H1 (cell line): Measurements from ENCODE around the gene LMX1B. TPM values are rescaled to one million over a fixed set of nuclear protein-coding genes. Genes with fewer than 3 reads are reported as not detected.

Experiments
- CHD2 ChIP-seq: IDR thresholded peaks from 2 replicates; pipeline ENCODE4 v1.6.1; 2012; ENCODE audit warnings: low read length, improper control_type of control experiment
- PHF8 ChIP-seq: fragments of 200-600 bp; sonication (generic); conservative IDR thresholded peaks from 2 replicates; pipeline ENCODE4 v1.7.1; 2012; ENCODE audit warnings: low read depth, mild to moderate bottlenecking, inconsistent platforms, low read length, moderate library complexity
- SIRT6 ChIP-seq: IDR thresholded peaks from one replicate; pipeline ENCODE4 v1.7.1; 2012; ENCODE audit warnings: low read length, inconsistent platforms
- TAF1 ChIP-seq: IDR thresholded peaks from 2 replicates; pipeline ENCODE4 v1.6.1; 2011; ENCODE audit warnings: mild to moderate bottlenecking, low read depth, low read length
- TAF7 ChIP-seq: optimal IDR thresholded peaks from 2 replicates; pipeline ENCODE3; 2011; ENCODE audit warnings: low read depth, mild to moderate bottlenecking, inconsistent platforms, low read length, moderate library complexity, borderline replicate concordance
- polyA plus RNA-seq, 7 experiments: library from polyadenylated mRNA; depleted of rRNA in 3 of 7; stranded (reverse) in 5 of 7; unstranded in 2 of 7; fragments of >200 nt in 5 of 7; fragments of 200-250 nt in 2 of 7; gene quantifications; 1 replicate in 5 of 7; 2 replicates in 1 of 7; 4 replicates in 1 of 7; pipeline versions ENCODE4 v1.2.1 to v1.2.3, GENCODE V29; 2011 to 2013; ENCODE audit warnings: missing spikeins in 2 of 7, mixed read lengths in 2 of 7
- total RNA-seq: library from RNA; stranded (reverse); fragmentation: NEBNext Ultra II Directional; extraction: Animal tissue kit (Norgen Biotek cat#: 25700); gene quantifications from 2 replicates; pipeline ENCODE4 v1.2.1, GENCODE V29; 2021

The LMX1B gene
- total and polyA plus RNA-seq, 2 of the 8 experiments (the other 6 are each of a cell fraction or from before 2014, with no cell fraction given) = 0.09 to 0.37 TPM

DNA sequence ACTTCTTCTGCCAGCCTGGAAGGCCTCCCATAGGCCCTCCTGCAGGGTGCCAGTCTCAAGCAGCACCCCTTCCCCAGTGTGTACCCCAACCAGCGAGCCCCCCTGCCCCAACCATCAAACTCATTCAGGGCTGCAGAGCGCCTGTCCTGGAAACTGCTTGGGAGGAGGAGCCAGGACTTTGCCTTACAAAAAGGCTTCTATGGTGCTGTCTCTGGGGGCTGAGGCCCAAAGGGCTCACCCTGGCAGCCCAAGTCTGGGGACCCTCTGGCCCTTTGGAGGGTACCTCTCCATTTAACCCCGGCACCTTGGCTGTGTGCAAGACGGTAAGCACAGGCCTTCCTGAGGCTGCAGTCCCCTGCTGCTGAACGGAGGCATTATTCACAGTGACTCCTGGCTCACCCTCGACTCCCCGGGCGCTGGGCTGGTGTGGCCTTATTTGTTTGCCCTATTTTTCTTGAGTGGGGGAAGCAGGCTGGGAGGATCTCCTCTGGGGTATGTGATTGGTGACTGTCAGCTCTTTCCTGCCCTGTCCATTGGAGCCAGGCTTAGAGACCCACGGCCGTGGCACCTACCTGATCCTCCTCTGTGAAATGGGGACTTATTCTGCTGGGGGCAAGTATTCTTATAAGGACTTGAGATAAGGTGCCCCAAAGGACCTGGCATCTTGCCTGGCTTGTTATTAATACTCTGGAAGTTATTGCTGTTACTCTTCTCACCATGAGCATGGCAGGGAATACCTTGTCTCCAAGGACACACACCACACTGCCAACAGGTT is 5.8 kb downstream of the LMX1B start (continued):
- no peak for TF ChIP-seq CHD2
- no peak for TF ChIP-seq SIRT6
- no peak for TF ChIP-seq TAF7
- TF ChIP-seq TAF1 = no peak
- no peak for TF ChIP-seq PHF8
